CD4-positive, CD25-positive, alpha-beta regulatory T cell (primary cell): ENCODE data around the gene SLC35D2. TPM values are rescaled to one million over a fixed set of nuclear protein-coding genes. Genes with fewer than 3 reads are reported as not detected.
A peak's percentile ranks its signal among the peaks of the same experiment; 100 is the strongest.

ENCODE experiments used
- ATAC-seq, 2 donors: fragments of 150-1000 bp; cut with Tn5 transposase; one replicate each; pipeline ENCODE4 v1.10.0; 2021; ENCODE audit warnings: low read depth in 2 of 2, moderate number of reproducible peaks in 2 of 2, moderate library complexity in 1 of 2
- DNase-seq, 3 donors: peaks; one replicate each; pipeline versions ENCODE4 v3.0.0 to v3.0.0-alpha.2; 2012 to 2022; ENCODE audit warnings: mixed read lengths in 1 of 3
- H3K27ac ChIP-seq: one replicate; pipeline ENCODE4 v1.7.0; 2013; ENCODE audit warnings: mild to moderate bottlenecking, low read length; ENCODE audit not compliant: insufficient read depth, poor library complexity, severe bottlenecking
- H3K27me3 ChIP-seq: one replicate; pipeline ENCODE4 v1.7.0; 2013; ENCODE audit warnings: low read length; ENCODE audit not compliant: control insufficient read depth, insufficient read depth
- H3K36me3 ChIP-seq: one replicate; pipeline ENCODE4 v1.7.0; 2013; ENCODE audit warnings: mild to moderate bottlenecking, low read length, moderate library complexity; ENCODE audit not compliant: control insufficient read depth, insufficient read depth
- H3K4me1 ChIP-seq: 2 replicates; pipeline ENCODE4 v1.7.0; 2013; ENCODE audit warnings: mild to moderate bottlenecking, low read length; ENCODE audit not compliant: insufficient read depth, control insufficient read depth, poor library complexity, severe bottlenecking
- H3K4me3 ChIP-seq: one replicate; pipeline ENCODE4 v1.7.0; 2013; ENCODE audit warnings: low read depth, mild to moderate bottlenecking, low read length, moderate library complexity
- H3K9me3 ChIP-seq, 2 experiments: 1 replicate in 1 of 2; 2 replicates in 1 of 2; pipeline ENCODE4 v1.7.0; 2013; ENCODE audit warnings: low read length in 2 of 2, mild to moderate bottlenecking in 1 of 2, moderate library complexity in 1 of 2; ENCODE audit not compliant: control insufficient read depth in 2 of 2
- H3K27ac Mint-ChIP-seq, 3 donors: one replicate each; pipeline ENCODE4 v1.8.0; 2020 to 2022; ENCODE audit warnings: mild to moderate bottlenecking in 3 of 3, mixed read lengths in 3 of 3, moderate library complexity in 2 of 3
- H3K27me3 Mint-ChIP-seq: one replicate; pipeline ENCODE4 v1.8.0; 2022; ENCODE audit warnings: mild to moderate bottlenecking, mixed read lengths
- H3K36me3 Mint-ChIP-seq: one replicate; pipeline ENCODE4 v1.8.0; 2020; ENCODE audit warnings: mixed read lengths
- H3K4me1 Mint-ChIP-seq, 4 donors: one replicate each; pipeline ENCODE4 v1.8.0; 2020 to 2022; ENCODE audit warnings: mixed read lengths in 4 of 4, mild to moderate bottlenecking in 1 of 4
- H3K4me3 Mint-ChIP-seq, 4 donors: one replicate each; pipeline ENCODE4 v1.8.0; 2020 to 2022; ENCODE audit warnings: mild to moderate bottlenecking in 4 of 4, mixed read lengths in 4 of 4, moderate library complexity in 3 of 4
- H3K9me3 Mint-ChIP-seq, 7 donors: one replicate each; pipeline ENCODE4 v1.8.0; 2020 to 2022; ENCODE audit warnings: mixed read lengths in 7 of 7, mild to moderate bottlenecking in 3 of 7, moderate library complexity in 2 of 7
- polyA plus RNA-seq, 4 donors: library from polyadenylated mRNA; unstranded; fragments of 300-500 nt; fragmentation: Illumina TruSeq; gene quantifications; one replicate each; pipeline ENCODE4 v1.2.3, GENCODE V29; 2021
- total RNA-seq: library from RNA; stranded (reverse); gene quantifications from one replicate; pipeline ENCODE4 v1.2.3, GENCODE V29; 2022

The SLC35D2 gene
- total and polyA plus RNA-seq, 5 donors from 2014 or later = 22.5 to 41.8 (median 36.0) TPM

- peaks cover 18% of the 10 kb centered on the region for H3K27me3 Mint-ChIP-seq
- Histone ChIP-seq H3K27ac (no peak overlapping the region), H3K4me3 (no peak overlapping the region), H3K4me1 (no peaks in the 10 kb centered on the region), H3K36me3 (no peaks in the 10 kb centered on the region), H3K27me3 (peaks cover 1% of the 10 kb centered on the region), H3K9me3 (no peaks in the 10 kb centered on the region)
- no peak overlapping the region for H3K4me3 Mint-ChIP-seq
- H3K9me3 Mint-ChIP-seq = peaks cover 0 to 4% (median 1%) of the 10 kb centered on the region in 7 donors
- ATAC-seq = no peak
- H3K36me3 Mint-ChIP-seq = no peaks in the 10 kb centered on the region
- H3K27ac Mint-ChIP-seq = no peak overlapping the region
- DNase-seq = no peak
- H3K4me1 Mint-ChIP-seq = no peaks in the 10 kb centered on the region
These were observed 83.7 kb downstream of the SLC35D2 start for GRCh38 chr9:96299823-96300222.

GRCh38 chr9:96294159-96294545 lies 89.4 kb downstream of the SLC35D2 start:
- peaks cover 0 to 4% (median 0%) of the 10 kb centered on the region in 7 donors for H3K9me3 Mint-ChIP-seq
- no peaks in the 10 kb centered on the region for H3K36me3 ChIP-seq
- no peaks in the 10 kb centered on the region for H3K36me3 Mint-ChIP-seq
- no peak for ATAC-seq
- no peak for DNase-seq
- no peaks in the 10 kb centered on the region for H3K9me3 ChIP-seq
- H3K4me1 Mint-ChIP-seq = no peaks in the 10 kb centered on the region
- H3K27me3 ChIP-seq = no peaks in the 10 kb centered on the region
- H3K27ac Mint-ChIP-seq = no peak overlapping the region
- no peak overlapping the region for H3K27ac ChIP-seq
- peaks cover 14% of the 10 kb centered on the region for H3K27me3 Mint-ChIP-seq
- no peak overlapping the region for H3K4me3 Mint-ChIP-seq
- no peaks in the 10 kb centered on the region for H3K4me1 ChIP-seq
- no peak overlapping the region for H3K4me3 ChIP-seq

- no peaks in the 10 kb centered on the region for H3K36me3 Mint-ChIP-seq
- Histone ChIP-seq H3K4me3 (no peak overlapping the region), H3K27ac (no peak overlapping the region), H3K36me3 (no peaks in the 10 kb centered on the region), H3K4me1 (no peaks in the 10 kb centered on the region), H3K27me3 (no peaks in the 10 kb centered on the region), H3K9me3 (no peaks in the 10 kb centered on the region)
- peaks cover 14% of the 10 kb centered on the region for H3K27me3 Mint-ChIP-seq
- no peak overlapping the region for H3K27ac Mint-ChIP-seq
- H3K9me3 Mint-ChIP-seq = peaks cover 0 to 4% (median 0%) of the 10 kb centered on the region in 7 donors
- ATAC-seq (no peak), DNase-seq (no peak)
- H3K4me1 Mint-ChIP-seq = no peaks in the 10 kb centered on the region
- no peak overlapping the region for H3K4me3 Mint-ChIP-seq
These were observed 89.9 kb downstream of the SLC35D2 start for GRCh38 chr9:96293498-96294158.

- Histone ChIP-seq H3K27me3 (no peaks in the 10 kb centered on the region), H3K27ac (no peak overlapping the region), H3K4me3 (no peak overlapping the region), H3K9me3 (no peaks in the 10 kb centered on the region), H3K36me3 (no peaks in the 10 kb centered on the region), H3K4me1 (no peaks in the 10 kb centered on the region)
- Mint-ChIP-seq H3K4me3 (no peak overlapping the region), H3K9me3 (no peaks in the 10 kb centered on the region), H3K27me3 (peaks cover 14% of the 10 kb centered on the region), H3K4me1 (no peaks in the 10 kb centered on the region), H3K27ac (no peak overlapping the region), H3K36me3 (peaks cover 3% of the 10 kb centered on the region)
- ATAC-seq = no peak
- no peak for DNase-seq
These were observed 94.1 kb downstream of the SLC35D2 start for GRCh38 chr9:96289392-96289791.

DNA sequence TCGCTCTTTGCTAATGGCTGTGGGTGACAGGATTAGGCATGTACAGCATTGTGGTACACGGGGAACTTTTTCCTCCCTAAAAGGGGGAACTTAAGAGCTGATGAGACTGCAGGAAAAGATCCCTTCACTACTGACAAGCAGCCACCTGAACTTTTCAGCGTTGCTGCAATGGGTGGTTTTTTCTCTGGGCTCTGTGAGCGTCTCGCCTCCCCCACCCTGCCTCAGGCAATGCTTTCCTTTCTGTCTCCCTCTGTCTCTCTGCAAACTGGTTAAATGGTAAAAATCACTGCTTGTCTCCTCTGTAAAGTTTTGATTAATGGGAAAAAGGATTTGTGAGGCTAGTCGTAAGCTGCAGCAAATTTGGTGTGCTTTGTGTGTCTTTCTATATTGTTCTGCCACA lies 101.9 kb downstream of the SLC35D2 start:
- Histone ChIP-seq H3K9me3 (no peaks in the 10 kb centered on the region), H3K27me3 (no peaks in the 10 kb centered on the region), H3K4me1 (no peaks in the 10 kb centered on the region), H3K27ac (no peak overlapping the region), H3K36me3 (no peaks in the 10 kb centered on the region), H3K4me3 (no peak overlapping the region)
- Mint-ChIP-seq H3K27ac (peak overlapping the region in 1 of 3 donors; percentile 71), H3K36me3 (peaks cover 3% of the 10 kb centered on the region), H3K4me3 (no peak overlapping the region), H3K4me1 (no peaks in the 10 kb centered on the region), H3K27me3 (peaks cover 10% of the 10 kb centered on the region), H3K9me3 (peaks cover 0 to 3% (median 0%) of the 10 kb centered on the region in 7 donors)
- ATAC-seq (no peak), DNase-seq (no peak)

DNA sequence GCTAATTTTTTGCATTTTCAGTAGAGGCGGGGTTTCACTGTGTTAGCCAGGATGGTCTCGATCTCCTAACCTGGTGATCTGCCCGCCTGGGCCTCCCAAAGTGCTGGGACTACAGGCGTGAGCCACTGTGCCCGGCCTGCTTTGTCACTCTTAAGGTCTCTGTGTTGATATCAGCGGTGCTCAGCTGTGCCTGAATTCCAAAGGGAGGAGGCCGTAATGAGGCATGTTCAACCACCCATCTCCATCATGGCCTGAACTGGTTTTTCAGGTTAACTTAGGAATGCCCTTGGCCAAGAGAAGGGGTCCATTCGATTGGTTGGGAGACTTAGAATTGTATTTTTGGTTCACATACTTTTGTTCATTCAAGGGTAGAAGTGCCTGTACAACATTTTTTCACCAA lies 103.6 kb downstream of the SLC35D2 start:
- no peaks in the 10 kb centered on the region for H3K36me3 ChIP-seq
- H3K27me3 Mint-ChIP-seq = peaks cover 6% of the 10 kb centered on the region
- peaks cover 4 to 5% of the 10 kb centered on the region in 2 experiments for H3K9me3 ChIP-seq
- H3K27me3 ChIP-seq = no peaks in the 10 kb centered on the region
- no peak overlapping the region for H3K4me3 ChIP-seq
- H3K27ac ChIP-seq = no peak overlapping the region
- peaks cover 0 to 8% (median 1%) of the 10 kb centered on the region in 7 donors for H3K9me3 Mint-ChIP-seq
- no peak overlapping the region for H3K27ac Mint-ChIP-seq
- H3K4me1 Mint-ChIP-seq = no peaks in the 10 kb centered on the region
- H3K4me1 ChIP-seq = no peaks in the 10 kb centered on the region
- H3K4me3 Mint-ChIP-seq = no peak overlapping the region
- DNase-seq (no peak), ATAC-seq (no peak)
- no peaks in the 10 kb centered on the region for H3K36me3 Mint-ChIP-seq

DNA sequence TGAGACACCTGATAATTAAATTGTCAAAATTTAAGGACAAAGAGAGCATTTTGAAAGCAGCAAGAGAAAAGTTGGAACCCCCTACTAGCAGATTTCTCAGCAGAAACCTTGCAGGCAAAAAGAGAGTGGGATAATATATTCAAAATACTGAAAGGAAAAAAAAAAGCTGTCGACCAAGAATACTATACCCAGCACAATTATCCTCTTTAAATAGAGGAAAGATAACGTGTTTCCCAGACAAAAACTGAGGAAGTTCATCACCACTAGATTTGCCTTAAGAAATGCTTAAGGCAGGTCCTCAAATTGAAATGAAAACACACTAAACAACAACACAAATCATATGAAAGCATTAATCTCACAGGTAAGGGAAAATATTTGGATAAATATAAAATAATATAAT lies 108.6 kb downstream of the SLC35D2 start:
- Histone ChIP-seq H3K36me3 (no peaks in the 10 kb centered on the region), H3K27ac (no peak overlapping the region), H3K9me3 (peaks cover 11 to 21% of the 10 kb centered on the region in 2 experiments), H3K4me3 (no peak overlapping the region), H3K4me1 (no peaks in the 10 kb centered on the region), H3K27me3 (peaks cover 2% of the 10 kb centered on the region)
- Mint-ChIP-seq H3K4me3 (no peak overlapping the region), H3K27ac (no peak overlapping the region), H3K36me3 (no peaks in the 10 kb centered on the region), H3K9me3 (peaks cover 0 to 32% (median 8%) of the 10 kb centered on the region in 7 donors), H3K4me1 (no peaks in the 10 kb centered on the region), H3K27me3 (peaks cover 11% of the 10 kb centered on the region)
- DNase-seq (no peak), ATAC-seq (no peak)
